Coronary artery (tissue), 2 donors: ENCODE data around the gene RPL18A.
A peak's percentile ranks its signal among the peaks of the same experiment; 100 is the strongest.

Experiments used
- DNase-seq: peaks from one replicate; pipeline ENCODE4 v3.0.0-alpha.2; 2017; ENCODE audit warnings: low spot score
- H3K27ac ChIP-seq, 2 donors: fragments of 200-600 bp; sonication (generic); one replicate each; pipeline ENCODE4 v1.5.1; 2016 to 2019
- H3K4me3 ChIP-seq: fragments of 200-600 bp; sonication (generic); 2 replicates; pipeline ENCODE4 v1.5.1; 2016; ENCODE audit warnings: mild to moderate bottlenecking, moderate library complexity
- CTCF ChIP-seq: fragments of 200-600 bp; sonication (generic); IDR thresholded peaks from one replicate; pipeline ENCODE4 v1.5.1; 2019; ENCODE audit warnings: antibody characterized with exemption

Gene RPL18A

GRCh38 chr19:17841810-17842662, 17.7 kb upstream of the RPL18A start:
- DNase-seq = no peak
- peak overlapping the region in 1 of 2 donors; percentile 73 for H3K27ac ChIP-seq
- H3K4me3 ChIP-seq = peak overlapping the region; percentile 60
- TF ChIP-seq CTCF = no peak

GRCh38 chr19:17842663-17843291, 16.9 kb upstream of the RPL18A start:
- H3K27ac ChIP-seq = peak overlapping the region in 1 of 2 donors; percentile 73
- no peak for DNase-seq
- no peak for TF ChIP-seq CTCF
- H3K4me3 ChIP-seq = peak overlapping the region; percentile 60

GRCh38 chr19:17843292-17843827, 16.4 kb upstream of the RPL18A start:
- H3K27ac ChIP-seq = no peak overlapping the region
- no peak for DNase-seq
- no peak for TF ChIP-seq CTCF
- no peak overlapping the region for H3K4me3 ChIP-seq

GRCh38 chr19:17843908-17844490, 15.7 kb upstream of the RPL18A start:
- no peak for TF ChIP-seq CTCF
- no peak overlapping the region for H3K27ac ChIP-seq

GRCh38 chr19:17846146-17846545, 13.6 kb upstream of the RPL18A start:
- no peak overlapping the region for H3K4me3 ChIP-seq
- TF ChIP-seq CTCF = no peak
- no peak overlapping the region for H3K27ac ChIP-seq
- no peak for DNase-seq

More at GRCh38 chr19:17843908-17844490, 15.7 kb upstream of the RPL18A start:
- no peak for DNase-seq
- no peak overlapping the region for H3K4me3 ChIP-seq

- Histone ChIP-seq H3K4me3 (peak within 1 kb of the TSS; percentile 70), H3K27ac (peak within 1 kb of the TSS; percentile 4 to 86)
- no peak for DNase-seq
- no peak for TF ChIP-seq CTCF
These were observed 12.0 kb upstream of the RPL18A start, which contains the start of gene JAK3 for GRCh38 chr19:17847538-17848366. Gene JAK3, minus strand, starts transcription at chr19:17847982. Its CDS starts 3,565 bp downstream, at chr19:17844417.
